ENCODE measurements around the gene ARHGEF2. TPM values are rescaled to one million over a fixed set of nuclear protein-coding genes. Genes with fewer than 3 reads are reported as not detected.

Gene ARHGEF2
- total RNA-seq, 1 experiment from 2014 or later: 90.1 TPM

DNA sequence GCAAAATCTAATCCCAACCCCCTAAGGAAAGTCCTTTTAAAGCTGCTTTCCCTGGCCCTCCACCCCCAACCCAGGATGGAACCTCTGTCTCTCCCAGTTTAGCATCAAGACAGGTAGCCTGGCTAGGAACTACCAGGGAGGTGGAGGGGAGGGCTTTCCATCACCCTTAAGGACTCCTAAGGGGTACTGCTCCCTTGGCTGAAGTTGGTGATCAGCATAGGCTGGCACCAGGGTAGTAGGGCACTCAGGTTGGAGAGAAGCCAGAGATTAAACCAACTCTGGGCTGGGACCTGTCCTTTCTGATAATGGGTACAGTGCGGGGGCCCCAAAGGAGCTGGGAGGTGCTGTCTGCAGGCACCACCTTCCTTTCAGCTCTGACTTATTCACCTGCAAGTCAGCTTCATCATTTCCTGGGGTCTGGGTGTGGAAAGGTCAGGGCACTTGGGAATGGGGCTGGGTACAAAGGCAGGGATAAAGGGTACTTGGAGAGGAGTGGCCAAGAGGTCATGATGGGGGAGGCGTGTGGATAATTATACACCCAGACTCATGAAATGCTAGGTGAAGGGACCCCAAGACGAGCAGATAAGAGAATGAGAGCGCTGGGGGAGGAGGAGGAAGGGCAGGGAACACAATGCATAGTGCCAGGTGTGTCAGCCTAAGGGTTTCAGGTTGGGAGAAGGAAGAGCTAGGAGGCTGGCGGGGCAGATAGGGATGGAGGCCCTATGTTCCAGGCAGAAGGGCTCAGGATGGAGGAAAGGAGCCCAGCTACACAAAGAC is 1.2 kb downstream of the ARHGEF2 start (continued):
- TF ChIP-seq CEBPB (IDR thresholded peaks at IDR 0.05; ENCODE audit: low read depth) (no peak), TCF7L2 (IDR thresholded peaks at IDR 0.05; ENCODE audit: borderline replicate concordance, extremely low read depth, insufficient read depth, insufficient read length) (no peak)
- TF ChIP-seq, protein P1, sequence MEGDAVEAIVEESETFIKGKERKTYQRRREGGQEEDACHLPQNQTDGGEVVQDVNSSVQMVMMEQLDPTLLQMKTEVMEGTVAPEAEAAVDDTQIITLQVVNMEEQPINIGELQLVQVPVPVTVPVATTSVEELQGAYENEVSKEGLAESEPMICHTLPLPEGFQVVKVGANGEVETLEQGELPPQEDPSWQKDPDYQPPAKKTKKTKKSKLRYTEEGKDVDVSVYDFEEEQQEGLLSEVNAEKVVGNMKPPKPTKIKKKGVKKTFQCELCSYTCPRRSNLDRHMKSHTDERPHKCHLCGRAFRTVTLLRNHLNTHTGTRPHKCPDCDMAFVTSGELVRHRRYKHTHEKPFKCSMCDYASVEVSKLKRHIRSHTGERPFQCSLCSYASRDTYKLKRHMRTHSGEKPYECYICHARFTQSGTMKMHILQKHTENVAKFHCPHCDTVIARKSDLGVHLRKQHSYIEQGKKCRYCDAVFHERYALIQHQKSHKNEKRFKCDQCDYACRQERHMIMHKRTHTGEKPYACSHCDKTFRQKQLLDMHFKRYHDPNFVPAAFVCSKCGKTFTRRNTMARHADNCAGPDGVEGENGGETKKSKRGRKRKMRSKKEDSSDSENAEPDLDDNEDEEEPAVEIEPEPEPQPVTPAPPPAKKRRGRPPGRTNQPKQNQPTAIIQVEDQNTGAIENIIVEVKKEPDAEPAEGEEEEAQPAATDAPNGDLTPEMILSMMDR (IDR thresholded peaks at IDR 0.05 in 2 of 3, conservative IDR thresholded peaks at IDR 0.05 in 1 of 3; ENCODE audit: borderline replicate concordance in 1 of 3, insufficient read depth in 1 of 3, low read depth in 2 of 3, low read length in 2 of 3): no peak

DNA sequence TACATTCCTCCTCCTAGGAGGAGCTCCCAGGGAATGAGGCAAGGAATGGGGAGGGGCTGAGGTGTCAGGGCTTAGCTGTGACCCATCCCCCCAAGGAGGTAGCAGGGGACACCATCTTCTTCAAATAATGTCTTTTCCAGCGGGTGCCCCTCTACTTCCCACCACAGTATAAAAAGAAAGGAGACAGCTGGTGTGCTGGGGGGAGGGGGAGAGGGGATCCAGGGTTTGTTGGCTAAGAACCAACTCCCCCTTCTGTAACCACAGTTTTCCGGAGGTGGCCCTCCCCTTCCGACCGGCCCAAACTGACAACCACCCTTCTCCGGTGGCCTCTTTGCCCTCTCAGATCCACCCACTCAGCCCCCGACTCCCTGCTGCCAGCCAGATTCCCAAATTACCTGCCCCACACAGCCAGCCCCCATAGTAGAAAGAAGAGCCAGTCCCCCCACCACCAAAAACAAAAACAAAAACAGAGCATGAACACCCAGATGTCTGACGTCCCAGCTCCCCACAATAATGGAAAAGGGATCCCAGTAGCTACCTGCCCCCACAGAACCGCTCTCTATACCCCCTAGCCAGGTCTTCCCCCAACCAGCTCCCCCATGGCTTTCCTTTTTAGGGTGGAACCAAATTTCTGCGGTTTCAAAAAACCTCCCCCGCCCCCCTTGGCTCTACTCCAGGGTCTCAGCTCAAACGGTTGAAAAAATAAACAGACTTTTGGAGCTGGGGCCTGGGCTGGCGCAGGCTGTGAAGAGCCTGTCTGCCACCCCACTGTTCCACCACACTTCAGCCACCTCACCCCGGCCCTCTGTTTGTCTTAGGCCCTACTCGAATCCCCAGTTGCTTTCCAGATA is 2.1 kb downstream of the ARHGEF2 start:
- H3K4me2 ChIP-seq (ENCODE audit: low read length): peak overlapping the region; percentile 96
- H3K79me2 ChIP-seq (ENCODE audit: insufficient read depth, low read length): peaks cover 76% of the 10 kb centered on the region
- ATAC-seq (peak; percentile 32), DNase-seq (ENCODE audit: low read depth, low spot score) (no peak)
- peak overlapping the region; percentile 85 for H3K27ac ChIP-seq (ENCODE audit: low read depth, low read length)
- H3K4me1 ChIP-seq (ENCODE audit: control insufficient read depth in 1 of 2, insufficient read depth in 2 of 2, low read length in 2 of 2): peaks cover 49 to 69% of the 10 kb centered on the region in 2 experiments
- no peaks in the 10 kb centered on the region for H3K36me3 ChIP-seq (ENCODE audit: control insufficient read depth in 1 of 2, insufficient read depth in 2 of 2, low read length in 2 of 2)
- ChIA-PET POLR2A (interaction anchor here (0.9 to 3.6 kb wide), 5 partner anchors 7 to 42 kb away, joined by 3 to 28 read pairs (median 9); partner anchors contain the start of gene KHDC4), RAD21 (ENCODE audit: low non-redundant PET in 1 of 2, low total read pairs in 2 of 2, uncharacterized antibody in 2 of 2, unreplicated experiment in 2 of 2) (interaction anchor here (0.6 to 1.0 kb wide), 4 partner anchors 13 to 775 kb away, joined by 3 to 4 read pairs (median 3); partner anchors contain the start of gene HDGF (in 1 of the 2)), CTCF (interaction anchor here (1.3 to 2.7 kb wide), 2 partner anchors 13 to 38 kb away, joined by 4 to 8 read pairs; no protein-coding TSS in a partner anchor)
- intact Hi-C loops (cut with micrococcal nuclease): no loop called here
- H3K27me3 ChIP-seq (ENCODE audit: insufficient read depth, low read length): no peaks in the 10 kb centered on the region
- H3K9ac ChIP-seq (ENCODE audit: low read length): peak overlapping the region; percentile 97
- no peaks in the 10 kb centered on the region for H3K9me2 ChIP-seq (ENCODE audit: insufficient read depth)
- H3K9me3 ChIP-seq (ENCODE audit: control insufficient read depth in 1 of 2, insufficient read depth in 1 of 2, low read depth in 1 of 2, low read length in 2 of 2): no peaks in the 10 kb centered on the region
- H3K4me3 ChIP-seq (replicated peaks in 1 of 2; ENCODE audit: low read depth in 1 of 2, low read length in 2 of 2): peak overlapping the region; percentile 87 to 91
- H4K20me1 ChIP-seq (ENCODE audit: insufficient read depth): no peaks in the 10 kb centered on the region
- no peak overlapping the region for H2AFZ ChIP-seq (ENCODE audit: low read depth, low read length, poor library complexity, severe bottlenecking)
- no TSS peak for BruUV-seq (replicated peaks)
- no peak for TF ChIP-seq SIN3A (IDR thresholded peaks at IDR 0.05; ENCODE audit: low read depth)
- TF ChIP-seq ZNF274 (IDR thresholded peaks at IDR 0.05; ENCODE audit: low read depth, low read length): no peak
- TF ChIP-seq, protein P2, sequence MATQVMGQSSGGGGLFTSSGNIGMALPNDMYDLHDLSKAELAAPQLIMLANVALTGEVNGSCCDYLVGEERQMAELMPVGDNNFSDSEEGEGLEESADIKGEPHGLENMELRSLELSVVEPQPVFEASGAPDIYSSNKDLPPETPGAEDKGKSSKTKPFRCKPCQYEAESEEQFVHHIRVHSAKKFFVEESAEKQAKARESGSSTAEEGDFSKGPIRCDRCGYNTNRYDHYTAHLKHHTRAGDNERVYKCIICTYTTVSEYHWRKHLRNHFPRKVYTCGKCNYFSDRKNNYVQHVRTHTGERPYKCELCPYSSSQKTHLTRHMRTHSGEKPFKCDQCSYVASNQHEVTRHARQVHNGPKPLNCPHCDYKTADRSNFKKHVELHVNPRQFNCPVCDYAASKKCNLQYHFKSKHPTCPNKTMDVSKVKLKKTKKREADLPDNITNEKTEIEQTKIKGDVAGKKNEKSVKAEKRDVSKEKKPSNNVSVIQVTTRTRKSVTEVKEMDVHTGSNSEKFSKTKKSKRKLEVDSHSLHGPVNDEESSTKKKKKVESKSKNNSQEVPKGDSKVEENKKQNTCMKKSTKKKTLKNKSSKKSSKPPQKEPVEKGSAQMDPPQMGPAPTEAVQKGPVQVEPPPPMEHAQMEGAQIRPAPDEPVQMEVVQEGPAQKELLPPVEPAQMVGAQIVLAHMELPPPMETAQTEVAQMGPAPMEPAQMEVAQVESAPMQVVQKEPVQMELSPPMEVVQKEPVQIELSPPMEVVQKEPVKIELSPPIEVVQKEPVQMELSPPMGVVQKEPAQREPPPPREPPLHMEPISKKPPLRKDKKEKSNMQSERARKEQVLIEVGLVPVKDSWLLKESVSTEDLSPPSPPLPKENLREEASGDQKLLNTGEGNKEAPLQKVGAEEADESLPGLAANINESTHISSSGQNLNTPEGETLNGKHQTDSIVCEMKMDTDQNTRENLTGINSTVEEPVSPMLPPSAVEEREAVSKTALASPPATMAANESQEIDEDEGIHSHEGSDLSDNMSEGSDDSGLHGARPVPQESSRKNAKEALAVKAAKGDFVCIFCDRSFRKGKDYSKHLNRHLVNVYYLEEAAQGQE (IDR thresholded peaks at IDR 0.05; ENCODE audit: low read depth): no peak
- no peak for TF ChIP-seq FOSL1 (IDR thresholded peaks at IDR 0.05; ENCODE audit: low read depth)
- TF ChIP-seq EZH2phosphoT487 (IDR thresholded peaks at IDR 0.05; ENCODE audit: borderline replicate concordance): no peak
- no peak for TF ChIP-seq JUND (IDR thresholded peaks at IDR 0.05)
- TF ChIP-seq, protein P3, sequence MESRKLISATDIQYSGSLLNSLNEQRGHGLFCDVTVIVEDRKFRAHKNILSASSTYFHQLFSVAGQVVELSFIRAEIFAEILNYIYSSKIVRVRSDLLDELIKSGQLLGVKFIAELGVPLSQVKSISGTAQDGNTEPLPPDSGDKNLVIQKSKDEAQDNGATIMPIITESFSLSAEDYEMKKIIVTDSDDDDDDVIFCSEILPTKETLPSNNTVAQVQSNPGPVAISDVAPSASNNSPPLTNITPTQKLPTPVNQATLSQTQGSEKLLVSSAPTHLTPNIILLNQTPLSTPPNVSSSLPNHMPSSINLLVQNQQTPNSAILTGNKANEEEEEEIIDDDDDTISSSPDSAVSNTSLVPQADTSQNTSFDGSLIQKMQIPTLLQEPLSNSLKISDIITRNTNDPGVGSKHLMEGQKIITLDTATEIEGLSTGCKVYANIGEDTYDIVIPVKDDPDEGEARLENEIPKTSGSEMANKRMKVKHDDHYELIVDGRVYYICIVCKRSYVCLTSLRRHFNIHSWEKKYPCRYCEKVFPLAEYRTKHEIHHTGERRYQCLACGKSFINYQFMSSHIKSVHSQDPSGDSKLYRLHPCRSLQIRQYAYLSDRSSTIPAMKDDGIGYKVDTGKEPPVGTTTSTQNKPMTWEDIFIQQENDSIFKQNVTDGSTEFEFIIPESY (IDR thresholded peaks at IDR 0.05; ENCODE audit: extremely low read depth, insufficient replicate concordance, low read length): no peak
- TF ChIP-seq CEBPB (IDR thresholded peaks at IDR 0.05; ENCODE audit: low read depth): no peak
- no peak for TF ChIP-seq ATF3 (IDR thresholded peaks at IDR 0.05)
- TF ChIP-seq EGR1 (IDR thresholded peaks at IDR 0.05; ENCODE audit: low read depth): no peak
- no peak for TF ChIP-seq SP1 (IDR thresholded peaks at IDR 0.05; ENCODE audit: low read depth)
